Mammary epithelial cell (primary cell): Measurements from ENCODE around the gene PAMR1.

Source experiments
- CTCF ChIP-seq, 2 donors: IDR thresholded peaks in 1 of 2; conservative IDR thresholded peaks in 1 of 2; 2 replicates each; pipeline ENCODE4 v1.5.1; 2011 to 2012; ENCODE audit warnings: inconsistent platforms in 2 of 2, low read length in 2 of 2, mild to moderate bottlenecking in 2 of 2, control low read depth in 1 of 2, low read depth in 1 of 2; ENCODE audit not compliant: insufficient read depth in 1 of 2; ENCODE audit errors: extremely low read depth in 1 of 2
- EZH2 ChIP-seq: IDR thresholded peaks from 2 replicates; pipeline ENCODE4 v1.6.1; 2012; ENCODE audit warnings: low read length, inconsistent platforms, borderline replicate concordance

GRCh38 chr11:35424157-35424940 is 101.1 kb downstream of the PAMR1 start:
- TF ChIP-seq CTCF (conservative IDR thresholded peaks at IDR 0.05 in 1 of 2, IDR thresholded peaks at IDR 0.05 in 1 of 2; ENCODE audit: extremely low read depth in 1 of 2, insufficient read depth in 1 of 2, low read depth in 1 of 2, low read length in 2 of 2) (no peak), EZH2 (no peak)
